PC-3 (cell line): ENCODE results near the gene GPANK1. TPM values are rescaled to one million over a fixed set of nuclear protein-coding genes. Genes with fewer than 3 reads are reported as not detected.
A peak's percentile ranks its signal among the peaks of the same experiment; 100 is the strongest.

Source experiments
- ATAC-seq: fragments of 200-7000 bp; cut with Tn5 transposase; 2 replicates; pipeline ENCODE4 v1.9.1; 2020; ENCODE audit warnings: mild to moderate bottlenecking, moderate library complexity
- BruUV-seq: library from RNA; stranded (reverse); fragments of 400-500 nt; replicated peaks from 2 replicates; lab custom pipeline; 2021; lab: Mats Ljungman, UMichigan
- CTCF ChIA-PET: fragments of 300-600 bp; sonication (Branson Sonifier 250); formaldehyde crosslinking; loops from one replicate; lab custom pipeline; 2022; ENCODE audit warnings: antibody characterized with exemption; lab: Charles Lee
- POLR2A ChIA-PET: fragments of 300-600 bp; sonication (Branson Sonifier 250); formaldehyde crosslinking; loops from one replicate; lab custom pipeline; 2022; ENCODE audit warnings: antibody characterized with exemption; ENCODE audit not compliant: unreplicated experiment; lab: Charles Lee
- DNase-seq: peaks from one replicate; pipeline ENCODE4 v3.0.0-alpha.2; 2015
- H2AFZ ChIP-seq: fragments of 300-600 bp; sonication (generic); 2 replicates; pipeline ENCODE4 v1.6.0; 2016; ENCODE audit warnings: antibody characterized with exemption, low read length
- H3F3A ChIP-seq: fragments of 300-600 bp; sonication (generic); one replicate; pipeline ENCODE4 v1.6.0; 2017; ENCODE audit warnings: antibody characterized with exemption, low read length, control low read depth, mild to moderate bottlenecking; ENCODE audit not compliant: unreplicated experiment
- H3K27ac ChIP-seq: fragments of 300-600 bp; sonication (generic); 2 replicates; pipeline ENCODE4 v1.5.1; 2016; ENCODE audit warnings: mild to moderate bottlenecking, low read length
- H3K27me3 ChIP-seq: fragments of 300-600 bp; sonication (generic); 2 replicates; pipeline ENCODE4 v1.6.1; 2016; ENCODE audit warnings: low read length, mixed read lengths
- H3K36me3 ChIP-seq: fragments of 300-600 bp; sonication (generic); 2 replicates; pipeline ENCODE4 v1.6.1; 2016; ENCODE audit warnings: low read depth, mixed run types, low read length, mixed read lengths
- H3K4me1 ChIP-seq: fragments of 300-600 bp; sonication (generic); 2 replicates; pipeline ENCODE4 v1.5.1; 2016; ENCODE audit warnings: low read length; ENCODE audit not compliant: insufficient read depth
- H3K4me2 ChIP-seq: fragments of 300-600 bp; sonication (generic); 2 replicates; pipeline ENCODE4 v1.6.0; 2016; ENCODE audit warnings: low read length
- H3K4me3 ChIP-seq: fragments of 300-600 bp; sonication (generic); 2 replicates; pipeline ENCODE4 v1.5.1; 2016; ENCODE audit warnings: mild to moderate bottlenecking, low read length, mixed read lengths
- H3K79me2 ChIP-seq: fragments of 300-600 bp; sonication (generic); 2 replicates; pipeline ENCODE4 v1.6.1; 2017; ENCODE audit warnings: low read length, mixed read lengths
- H3K9ac ChIP-seq: fragments of 300-600 bp; sonication (generic); 2 replicates; pipeline ENCODE4 v1.6.0; 2016; ENCODE audit warnings: mild to moderate bottlenecking, low read length
- H3K9me2 ChIP-seq: fragments of 300-600 bp; sonication (generic); replicated peaks from 2 replicates; pipeline ENCODE4 v1.6.1; 2016; ENCODE audit warnings: mixed run types, low read length, mixed read lengths
- H3K9me3 ChIP-seq: fragments of 300-600 bp; sonication (generic); 2 replicates; pipeline ENCODE4 v1.6.1; 2016; ENCODE audit warnings: low read length, mixed read lengths
- H4K20me1 ChIP-seq: fragments of 300-600 bp; sonication (generic); 2 replicates; pipeline ENCODE4 v1.6.1; 2016; ENCODE audit warnings: low read length, mixed read lengths
- EZH2 ChIP-seq: fragments of 300-600 bp; sonication (generic); IDR thresholded peaks from one replicate; pipeline ENCODE4 v1.6.1; 2017; ENCODE audit warnings: antibody characterized with exemption, mild to moderate bottlenecking, low read length; ENCODE audit not compliant: unreplicated experiment
- EZH2phosphoT487 ChIP-seq: fragments of 300-600 bp; sonication (generic); IDR thresholded peaks from 2 replicates; pipeline ENCODE4 v1.6.1; 2018; ENCODE audit warnings: mild to moderate bottlenecking, antibody characterized with exemption, low read length, borderline replicate concordance
- intact Hi-C: fragments of 100-400 bp; cut with micrococcal nuclease; formaldehyde crosslinking; loops from 2 replicates; pipeline ENCODE4 v1.9.0; 2023
- total RNA-seq: library from RNA; depleted of rRNA; stranded (reverse); fragments of >200 nt; gene quantifications from 2 replicates; pipeline ENCODE4 v1.2.3, GENCODE V29; 2014
- TF ChIP-seq, protein P1 (sequence below): fragments of 300-600 bp; sonication (generic); conservative IDR thresholded peaks from 2 replicates; pipeline ENCODE4 v1.5.1; 2017; ENCODE audit warnings: antibody characterized with exemption, low read depth, mild to moderate bottlenecking, low read length

GPANK1 gene
- total RNA-seq, 1 experiment from 2014 or later: 11.8 TPM

DNA sequence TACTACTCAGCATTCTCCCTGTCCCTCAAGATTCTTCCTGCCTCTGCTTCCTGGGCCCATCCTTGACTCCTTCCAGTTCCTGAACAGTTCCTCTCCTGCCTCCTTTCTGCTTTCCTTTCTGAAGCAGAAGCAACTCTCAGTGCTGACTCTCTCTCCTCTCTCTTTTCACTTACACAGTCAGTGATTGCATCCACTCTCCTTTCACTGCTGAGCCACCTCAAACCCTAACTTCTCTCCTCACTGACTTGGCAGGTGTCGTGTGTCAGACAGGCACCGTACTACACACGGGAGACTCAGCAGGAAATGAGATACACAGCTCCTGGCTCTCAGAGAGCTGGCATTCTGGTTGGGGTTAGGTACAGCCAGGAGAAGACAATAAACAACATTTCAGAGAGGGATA, 32.8 kb upstream of the GPANK1 start:
- H3K4me3 ChIP-seq: no peak overlapping the region
- no peak for DNase-seq
- BruUV-seq: no TSS peak
- peaks cover 10% of the 10 kb centered on the region for H3K4me1 ChIP-seq
- no peak overlapping the region for H3K9ac ChIP-seq
- peaks cover 20% of the 10 kb centered on the region for H3K79me2 ChIP-seq
- intact Hi-C loops: no loop called here
- no peaks in the 10 kb centered on the region for H3F3A ChIP-seq
- no peak overlapping the region for H2AFZ ChIP-seq
- POLR2A ChIA-PET: no interaction called here
- peaks cover 3% of the 10 kb centered on the region; the same call in 1 of the 2 replicates for H3K36me3 ChIP-seq
- H3K9me3 ChIP-seq: no peaks in the 10 kb centered on the region
- H3K9me2 ChIP-seq: no peaks in the 10 kb centered on the region
- H3K27ac ChIP-seq: no peak overlapping the region
- no peaks in the 10 kb centered on the region for H4K20me1 ChIP-seq
- CTCF ChIA-PET: interaction anchor here (0.6 kb wide), 1 partner anchor 1268 kb away, joined by 3 read pairs; no protein-coding TSS in a partner anchor
- no peaks in the 10 kb centered on the region for H3K27me3 ChIP-seq
- H3K4me2 ChIP-seq: no peak overlapping the region
- ATAC-seq: peak; percentile 25; the same call in 1 of the 2 replicates
- TF ChIP-seq EZH2phosphoT487 (no peak), EZH2 (no peak)
- TF ChIP-seq, protein P1, sequence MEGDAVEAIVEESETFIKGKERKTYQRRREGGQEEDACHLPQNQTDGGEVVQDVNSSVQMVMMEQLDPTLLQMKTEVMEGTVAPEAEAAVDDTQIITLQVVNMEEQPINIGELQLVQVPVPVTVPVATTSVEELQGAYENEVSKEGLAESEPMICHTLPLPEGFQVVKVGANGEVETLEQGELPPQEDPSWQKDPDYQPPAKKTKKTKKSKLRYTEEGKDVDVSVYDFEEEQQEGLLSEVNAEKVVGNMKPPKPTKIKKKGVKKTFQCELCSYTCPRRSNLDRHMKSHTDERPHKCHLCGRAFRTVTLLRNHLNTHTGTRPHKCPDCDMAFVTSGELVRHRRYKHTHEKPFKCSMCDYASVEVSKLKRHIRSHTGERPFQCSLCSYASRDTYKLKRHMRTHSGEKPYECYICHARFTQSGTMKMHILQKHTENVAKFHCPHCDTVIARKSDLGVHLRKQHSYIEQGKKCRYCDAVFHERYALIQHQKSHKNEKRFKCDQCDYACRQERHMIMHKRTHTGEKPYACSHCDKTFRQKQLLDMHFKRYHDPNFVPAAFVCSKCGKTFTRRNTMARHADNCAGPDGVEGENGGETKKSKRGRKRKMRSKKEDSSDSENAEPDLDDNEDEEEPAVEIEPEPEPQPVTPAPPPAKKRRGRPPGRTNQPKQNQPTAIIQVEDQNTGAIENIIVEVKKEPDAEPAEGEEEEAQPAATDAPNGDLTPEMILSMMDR: no peak

DNA sequence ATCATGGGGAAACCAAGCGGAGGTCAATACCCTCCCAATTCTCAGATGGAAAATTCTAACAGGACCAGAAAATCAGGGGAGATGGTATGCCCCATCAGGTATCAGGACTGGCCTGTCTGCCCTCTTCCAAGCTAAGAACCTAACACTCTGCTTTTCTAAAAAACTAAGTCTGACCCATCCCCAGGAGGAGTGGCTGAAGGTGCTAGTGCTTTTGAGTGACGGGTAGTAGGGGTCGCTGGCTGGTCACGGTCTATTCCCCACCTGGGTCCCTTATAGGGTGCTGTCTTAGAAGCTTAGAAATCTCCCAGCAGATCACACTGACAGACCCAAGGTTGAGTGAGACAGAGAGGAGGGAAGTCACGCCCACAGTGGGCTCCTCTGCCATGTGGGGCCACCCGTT, 28.7 kb upstream of the GPANK1 start:
- Histone ChIP-seq H4K20me1 (no peaks in the 10 kb centered on the region), H3K27ac (no peak overlapping the region), H3K9me2 (no peaks in the 10 kb centered on the region), H3K9me3 (no peaks in the 10 kb centered on the region), H3F3A (no peaks in the 10 kb centered on the region), H3K36me3 (peaks cover 7% of the 10 kb centered on the region; the same call in 1 of the 2 replicates), H2AFZ (no peak overlapping the region), H3K9ac (no peak overlapping the region), H3K27me3 (no peaks in the 10 kb centered on the region), H3K79me2 (no peaks in the 10 kb centered on the region), H3K4me3 (no peak overlapping the region), H3K4me1 (0 out of 2 replicates have a peak, but pooled peaks cover 3% of the 10 kb centered on the region), H3K4me2 (no peak overlapping the region)
- DNase-seq (no peak), ATAC-seq (no peak)
- ChIA-PET CTCF (no interaction called here), POLR2A (no interaction called here)
- no TSS peak for BruUV-seq
- intact Hi-C loops: no loop called here
- TF ChIP-seq, protein P1: no peak
- TF ChIP-seq EZH2 (no peak), EZH2phosphoT487 (no peak)

DNA sequence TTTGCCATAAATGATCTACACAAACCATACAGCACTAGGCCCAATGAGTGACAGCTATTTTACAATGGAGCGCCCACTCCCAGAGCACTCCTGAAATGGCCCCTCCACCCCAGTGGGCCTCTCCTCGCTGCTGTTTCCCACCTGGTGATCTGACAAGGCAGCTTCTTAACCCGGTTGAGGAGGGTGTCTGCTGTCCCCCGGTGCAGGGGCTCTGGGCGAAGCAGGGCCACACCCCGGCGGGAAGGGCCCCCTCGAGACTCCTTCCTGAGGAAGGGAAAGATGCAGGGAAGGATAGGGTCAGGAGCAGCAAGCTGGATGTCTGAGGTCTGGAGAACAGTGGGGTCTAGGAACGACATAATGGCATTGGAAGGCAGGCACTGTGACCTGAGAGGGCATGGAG, 28.1 kb upstream of the GPANK1 start:
- no peaks in the 10 kb centered on the region for H3K9me3 ChIP-seq
- intact Hi-C loops: no loop called here
- POLR2A ChIA-PET: no interaction called here
- H3F3A ChIP-seq: no peaks in the 10 kb centered on the region
- no TSS peak for BruUV-seq
- no peak overlapping the region for H2AFZ ChIP-seq
- H3K36me3 ChIP-seq: peaks cover 8% of the 10 kb centered on the region; the same call in 1 of the 2 replicates
- H3K79me2 ChIP-seq: no peaks in the 10 kb centered on the region
- TF ChIP-seq, protein P1: no peak
- no peak for TF ChIP-seq EZH2phosphoT487
- no peak for TF ChIP-seq EZH2
- H3K9ac ChIP-seq: no peak overlapping the region
- CTCF ChIA-PET: no interaction called here
- DNase-seq (no peak), ATAC-seq (no peak)
- no peaks in the 10 kb centered on the region for H3K27me3 ChIP-seq
- H4K20me1 ChIP-seq: no peaks in the 10 kb centered on the region
- H3K9me2 ChIP-seq: no peaks in the 10 kb centered on the region
- no peak overlapping the region for H3K27ac ChIP-seq
- no peak overlapping the region for H3K4me2 ChIP-seq
- 0 out of 2 replicates have a peak, but pooled peaks cover 3% of the 10 kb centered on the region for H3K4me1 ChIP-seq
- H3K4me3 ChIP-seq: no peak overlapping the region
